GOT3 (cell line): ENCODE measurements around the gene CRTC1.

ENCODE experiments used
- DNase-seq: peaks from one replicate; lab custom pipeline; 2025; ENCODE audit warnings: mixed read lengths; lab: John Stamatoyannopoulos, UW

CRTC1 gene

GRCh38 chr19:18783958-18784785 is 100.7 kb downstream of the CRTC1 start:
- DNase-seq, result no peak

GRCh38 chr19:18784786-18785120 is 101.3 kb downstream of the CRTC1 start:
- no peak for DNase-seq

- DNase-seq, result no peak
These were observed 102.0 kb downstream of the CRTC1 start for GRCh38 chr19:18785179-18786124.

- DNase-seq, result no peak
These were observed 105.3 kb downstream of the CRTC1 start for GRCh38 chr19:18788529-18789421.

- DNase-seq, result no peak
These were observed 106.0 kb downstream of the CRTC1 start for GRCh38 chr19:18789422-18789869.

GRCh38 chr19:18789883-18790565 is 106.5 kb downstream of the CRTC1 start:
- DNase-seq, result no peak

GRCh38 chr19:18790566-18791314 is 107.3 kb downstream of the CRTC1 start, which contains the start of gene COMP:
COMP (minus strand) TSS chr19:18791305; CDS start chr19:18791269, 36 bp downstream.
- DNase-seq, result no peak

- no peak for DNase-seq
These were observed 107.8 kb downstream of the CRTC1 start for GRCh38 chr19:18791315-18791678.

GRCh38 chr19:18792661-18793060 is 109.2 kb downstream of the CRTC1 start:
- DNase-seq, result no peak

- no peak for DNase-seq
These were observed 109.9 kb downstream of the CRTC1 start for GRCh38 chr19:18793144-18794028.

- DNase-seq, result no peak
These were observed 110.5 kb downstream of the CRTC1 start for GRCh38 chr19:18794029-18794313.

GRCh38 chr19:18794692-18795091 is 111.2 kb downstream of the CRTC1 start:
- no peak for DNase-seq

- no peak for DNase-seq
These were observed 112.1 kb downstream of the CRTC1 start for GRCh38 chr19:18795540-18795939.

GRCh38 chr19:18796239-18796638 is 112.8 kb downstream of the CRTC1 start:
- DNase-seq, result no peak

- DNase-seq, result no peak
These were observed 115.2 kb downstream of the CRTC1 start for GRCh38 chr19:18798384-18799352.

GRCh38 chr19:18799389-18799970 is 116.0 kb downstream of the CRTC1 start:
- no peak for DNase-seq

GRCh38 chr19:18800079-18800478 is 116.6 kb downstream of the CRTC1 start:
- DNase-seq, result no peak

- no peak for DNase-seq
These were observed 117.2 kb downstream of the CRTC1 start for GRCh38 chr19:18800636-18801035.
